Stimulated activated CD4-positive, alpha-beta T cell treated with anti-CD3 and anti-CD28 coated beads, Interleukin-2, amount 100 ng/mL, for 48 hours (primary cell): ENCODE results near the gene UVSSA.
"Not testable (repeated sequence)": the region's sequence is repeated elsewhere in the genome, so short reads cannot be mapped to it uniquely, and the experiment has no call there.

Experiments
- DNase-seq, 2 donors: peaks; one replicate each; pipeline ENCODE4 v3.0.0-alpha.2; 2020

Gene UVSSA

DNA sequence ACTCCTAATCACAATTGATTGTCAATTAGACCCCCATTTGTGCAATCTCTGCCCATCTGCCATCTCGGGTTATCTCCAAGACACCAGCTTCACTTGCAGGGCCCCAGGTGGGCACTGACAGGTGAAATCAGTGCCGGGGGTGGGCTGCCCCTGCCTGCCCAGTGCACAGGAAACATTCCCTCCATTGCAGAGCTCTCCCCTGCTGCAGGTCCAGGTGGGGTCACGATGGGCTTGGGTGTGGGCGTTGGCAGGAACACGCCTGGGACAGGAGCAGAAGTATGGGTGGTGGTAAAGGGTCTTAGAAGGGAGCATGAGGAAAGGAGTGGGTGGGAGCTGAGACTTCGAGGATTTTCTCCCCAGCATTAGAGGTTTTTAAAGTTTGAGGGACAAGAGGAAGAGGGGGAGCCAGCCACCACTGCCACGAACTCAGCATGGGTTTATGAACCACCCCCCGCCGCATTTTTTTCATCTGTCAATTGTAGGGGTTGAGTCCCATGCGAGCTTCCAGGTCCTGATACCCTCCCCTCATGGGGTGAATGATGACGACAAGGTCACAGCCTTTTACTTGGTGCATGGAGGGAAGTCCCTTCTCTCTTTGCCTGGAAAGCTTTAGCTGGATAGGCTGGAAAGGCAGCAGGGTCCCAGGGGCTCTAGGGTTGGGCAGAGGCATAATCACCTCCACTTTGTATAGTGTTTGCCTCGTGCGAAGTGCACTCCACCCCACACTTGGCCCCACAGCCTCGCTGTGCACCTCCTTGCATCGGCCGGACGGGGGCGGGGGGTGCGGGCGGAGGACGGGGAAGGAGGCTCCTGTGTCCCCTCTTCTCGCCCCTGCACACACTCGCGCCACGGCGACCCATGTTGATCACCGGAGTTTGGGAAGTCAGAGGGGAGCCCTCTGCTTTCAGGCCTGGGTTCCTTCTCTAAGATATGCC lies 62.8 kb downstream of the UVSSA start:
- DNase-seq: no peak

DNA sequence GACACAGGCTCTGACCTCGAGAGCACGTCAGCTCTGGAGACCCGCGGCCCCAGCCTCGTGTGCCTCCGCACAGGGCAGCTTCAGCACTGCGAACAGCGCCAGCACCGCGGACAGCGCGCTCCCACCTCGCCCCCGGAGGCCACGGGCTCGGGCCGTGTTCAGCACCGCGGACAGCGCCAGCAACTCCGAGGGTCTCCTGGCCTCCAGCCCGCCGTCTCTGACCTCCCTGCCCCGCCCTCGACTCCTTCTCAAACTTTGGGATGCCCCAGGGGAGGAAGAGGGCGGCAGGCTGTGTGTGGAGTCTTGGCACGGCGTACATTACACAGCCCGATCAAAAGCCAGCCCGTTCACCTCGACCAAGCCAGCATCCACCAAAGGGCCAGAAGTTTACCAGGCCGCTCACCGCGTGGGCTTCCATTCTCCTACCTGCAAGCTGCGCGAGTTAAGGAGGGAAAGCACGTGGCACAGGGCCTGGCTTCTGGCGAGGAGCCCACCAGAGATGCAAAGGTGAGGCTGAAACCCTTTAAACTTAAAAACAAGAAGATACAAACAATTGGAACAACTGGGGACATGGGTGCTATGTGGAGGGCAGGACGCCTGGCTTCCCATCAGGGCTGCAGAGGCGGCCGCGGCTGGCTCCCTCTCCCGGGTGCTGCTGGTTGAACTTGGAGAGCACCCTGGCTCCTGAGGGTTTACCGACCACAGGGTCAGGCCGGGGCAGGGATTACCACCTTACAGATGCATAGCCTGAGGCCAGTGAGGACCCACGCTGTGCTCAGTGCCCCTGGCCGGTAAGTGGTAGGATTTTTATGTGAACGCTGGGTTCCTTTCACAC lies 63.7 kb downstream of the UVSSA start:
- peak; percentile 34 to 49 for DNase-seq

DNA sequence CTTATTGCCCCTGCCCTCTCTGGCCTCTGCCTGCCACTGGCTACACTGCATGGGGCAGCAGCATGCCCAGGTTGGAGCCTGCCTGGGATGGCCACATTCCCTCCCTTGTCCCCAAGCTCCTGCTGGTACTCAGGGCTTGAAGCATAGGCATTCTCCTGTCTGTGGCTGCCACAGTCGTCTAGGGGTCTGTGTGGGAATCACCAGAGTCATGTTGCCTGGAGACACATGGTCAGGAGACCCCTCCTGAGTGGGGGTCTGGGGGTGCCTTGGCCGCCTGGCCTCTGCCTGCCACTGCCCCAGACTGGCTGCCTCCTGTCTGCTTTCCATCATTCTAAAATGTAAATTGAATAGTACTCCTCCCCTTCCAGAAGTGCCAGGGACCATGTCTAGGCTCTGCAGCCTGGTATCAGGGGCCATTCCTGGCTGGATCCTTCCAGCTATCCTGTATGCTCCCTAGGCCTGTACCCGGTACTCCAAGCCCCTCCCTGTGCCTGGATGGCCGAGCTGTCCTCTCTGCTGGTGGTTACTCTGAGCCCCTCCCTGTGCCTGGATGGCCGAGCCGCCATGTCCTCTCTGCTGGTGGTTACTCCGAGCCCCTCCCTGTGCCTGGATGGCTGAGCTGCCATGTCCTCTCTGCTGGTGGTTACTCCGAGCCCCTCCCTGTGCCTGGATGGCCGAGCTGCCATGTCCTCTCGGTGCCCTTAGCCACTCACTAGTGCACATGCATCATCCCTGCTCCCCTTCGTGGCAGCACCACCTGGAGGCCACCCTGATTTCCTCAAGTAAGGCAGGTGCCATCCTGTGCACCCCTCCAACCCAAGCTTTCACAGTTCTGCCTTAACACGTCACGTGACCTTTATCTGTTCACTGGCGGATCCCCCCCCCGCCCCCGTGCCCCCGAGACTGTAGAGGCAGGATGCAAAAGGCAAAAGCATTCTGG lies 64.7 kb downstream of the UVSSA start:
- no peak for DNase-seq

DNA sequence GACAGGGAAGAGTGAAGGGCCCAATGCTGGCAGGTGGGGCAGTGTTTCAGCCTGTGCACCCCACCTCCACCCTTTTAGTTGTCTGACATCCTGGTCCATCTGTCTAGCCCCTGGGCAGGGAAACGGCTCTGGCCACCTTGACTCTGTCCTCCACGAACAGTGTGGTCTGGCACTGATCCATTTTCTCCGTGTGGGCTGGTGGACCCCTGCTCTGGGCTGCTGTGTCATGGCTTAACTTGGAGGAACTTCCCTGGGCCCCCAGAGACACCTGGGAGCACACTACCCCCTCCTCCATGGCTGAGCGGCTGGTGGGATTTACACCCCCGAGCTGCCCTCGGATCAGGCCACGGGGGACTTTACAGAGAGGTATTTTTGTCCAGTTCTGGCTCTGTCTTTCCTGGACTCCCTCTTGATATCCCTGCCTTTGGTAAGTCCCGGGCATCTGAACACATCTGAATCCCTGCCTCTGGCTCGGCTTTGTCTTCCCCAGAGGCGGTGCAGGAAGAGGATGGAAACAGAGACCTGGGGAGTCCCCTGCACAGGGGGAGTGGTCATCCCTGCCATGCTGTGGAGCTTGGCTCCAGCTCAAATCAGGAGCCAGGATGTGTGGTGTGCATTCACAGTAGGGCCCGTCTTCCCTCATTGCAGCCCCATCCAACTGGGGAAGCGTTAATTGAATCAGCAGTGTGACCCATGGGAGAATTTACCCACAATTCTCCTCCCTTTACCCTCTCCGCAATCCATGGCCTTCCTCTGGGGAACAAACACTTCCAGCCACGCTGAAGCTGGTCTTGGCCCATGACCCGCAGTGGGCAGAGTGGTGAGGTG lies 65.6 kb downstream of the UVSSA start:
- DNase-seq: no peak

DNA sequence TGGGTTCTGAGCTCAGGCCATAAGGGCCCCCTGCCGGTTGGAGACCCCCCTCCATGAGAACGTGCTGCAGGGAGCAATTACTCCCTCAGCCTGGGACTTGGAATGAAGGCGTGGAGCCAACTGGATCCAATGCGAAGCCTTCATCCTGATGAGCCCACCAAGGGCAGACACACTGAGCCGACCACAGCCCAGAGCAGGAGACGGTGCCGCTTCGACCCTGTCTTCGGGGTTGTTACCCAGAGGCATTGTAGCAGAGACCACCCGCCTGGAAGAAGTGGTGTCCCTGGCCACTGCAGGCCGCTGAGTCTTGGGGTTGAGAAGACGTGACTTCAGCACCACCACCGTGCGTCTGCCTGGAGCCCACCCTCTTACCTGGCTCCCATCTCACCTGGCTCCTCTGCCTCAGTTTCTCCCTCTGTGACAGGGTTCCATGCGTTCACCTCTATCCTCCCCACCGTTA lies 66.2 kb downstream of the UVSSA start:
- DNase-seq: no peak

DNA sequence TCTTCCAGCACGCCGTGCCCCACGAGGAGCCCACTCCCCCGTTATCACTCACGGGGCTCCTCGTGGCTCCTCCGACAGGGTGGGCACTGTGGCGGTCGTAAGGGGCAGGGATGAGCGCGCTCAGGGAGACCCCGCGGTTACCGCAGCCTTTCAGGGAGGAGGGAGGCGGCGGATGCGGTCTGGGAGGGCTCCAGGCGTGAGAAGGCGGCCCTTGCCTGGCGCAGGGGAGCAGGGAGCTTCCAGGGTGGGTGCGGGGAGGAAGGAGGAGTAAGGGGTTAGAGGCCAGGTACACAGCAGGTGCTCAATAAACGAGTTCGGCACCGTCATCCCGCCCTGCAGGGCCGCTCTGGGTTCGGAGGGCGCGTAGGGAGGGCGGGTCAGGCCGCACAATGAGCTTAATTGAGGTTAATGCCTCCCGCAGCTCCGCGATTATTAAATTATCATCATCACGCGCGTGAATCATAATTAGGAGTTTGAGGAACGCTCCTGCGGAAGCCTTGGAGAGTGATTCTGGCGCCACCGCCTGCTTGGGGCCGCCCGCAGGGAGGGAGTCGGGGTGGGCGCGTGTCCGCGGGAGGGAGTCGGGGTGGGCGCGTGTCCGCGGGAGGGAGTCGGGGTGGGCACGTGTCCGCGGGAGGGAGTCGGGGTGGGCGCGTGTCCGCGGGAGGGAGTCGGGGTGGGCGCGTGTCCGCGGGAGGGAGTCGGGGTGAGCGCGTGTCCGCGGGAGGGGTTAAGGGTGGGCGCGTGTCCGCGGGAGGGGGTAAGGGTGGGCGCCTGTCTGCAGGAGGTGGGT lies 66.9 kb downstream of the UVSSA start:
- DNase-seq: no peak

DNA sequence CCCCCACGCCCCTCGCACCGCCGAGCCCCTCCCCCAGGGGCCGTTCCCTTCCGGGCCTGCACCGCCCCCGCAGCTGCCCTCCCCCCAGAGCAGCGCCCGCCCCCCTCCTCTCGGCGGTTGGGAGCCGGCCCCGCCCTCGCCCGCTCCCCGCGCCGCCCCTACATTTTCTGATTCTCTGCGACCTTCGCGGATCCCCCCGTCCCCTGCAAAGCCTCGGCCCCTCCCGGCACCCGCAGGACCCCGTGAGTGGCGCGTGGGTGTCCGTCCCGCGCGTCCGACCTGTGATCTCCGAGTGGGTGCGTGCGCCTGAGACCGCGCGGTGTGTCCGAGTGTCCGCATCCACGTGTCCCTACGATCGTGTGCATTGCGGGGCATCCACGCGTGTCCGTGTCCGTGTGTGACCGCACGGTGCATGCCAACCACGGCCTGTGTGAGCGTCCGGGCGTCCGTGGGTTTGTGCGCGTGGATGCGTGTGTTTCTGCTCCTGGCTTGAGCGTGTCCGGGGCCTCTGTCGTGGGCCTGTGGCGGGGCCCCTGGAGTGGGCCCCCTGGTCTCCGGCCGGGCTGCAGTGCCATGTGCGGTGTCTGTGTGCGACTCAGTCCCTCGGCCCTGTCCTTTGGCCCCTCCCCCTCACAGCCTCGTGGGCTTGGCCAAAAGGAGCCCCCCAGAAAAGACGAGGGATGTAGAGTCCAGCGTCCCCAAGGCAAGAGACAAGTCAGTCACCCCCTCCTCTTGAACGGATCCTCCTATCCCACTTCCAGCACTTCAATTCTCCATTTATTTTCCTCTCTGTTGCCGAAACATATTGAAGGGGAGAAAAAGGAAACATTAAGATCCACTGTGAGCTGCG lies 68.0 kb downstream of the UVSSA start:
- no peak for DNase-seq

DNA sequence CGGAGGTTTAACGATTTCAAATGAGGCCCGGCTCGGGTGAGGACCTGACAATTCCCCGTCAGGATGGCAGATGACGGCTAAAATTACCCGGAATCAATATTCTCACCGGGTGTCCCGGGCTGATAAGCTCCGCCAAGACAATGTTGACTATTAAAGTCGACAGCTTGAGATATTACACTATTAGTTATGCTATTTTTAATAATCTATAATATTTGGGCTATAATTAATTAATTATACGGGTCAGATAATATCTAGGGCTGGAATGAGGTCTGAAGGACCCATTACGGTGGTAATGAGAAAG lies 68.6 kb downstream of the UVSSA start:
- DNase-seq: no peak

DNA sequence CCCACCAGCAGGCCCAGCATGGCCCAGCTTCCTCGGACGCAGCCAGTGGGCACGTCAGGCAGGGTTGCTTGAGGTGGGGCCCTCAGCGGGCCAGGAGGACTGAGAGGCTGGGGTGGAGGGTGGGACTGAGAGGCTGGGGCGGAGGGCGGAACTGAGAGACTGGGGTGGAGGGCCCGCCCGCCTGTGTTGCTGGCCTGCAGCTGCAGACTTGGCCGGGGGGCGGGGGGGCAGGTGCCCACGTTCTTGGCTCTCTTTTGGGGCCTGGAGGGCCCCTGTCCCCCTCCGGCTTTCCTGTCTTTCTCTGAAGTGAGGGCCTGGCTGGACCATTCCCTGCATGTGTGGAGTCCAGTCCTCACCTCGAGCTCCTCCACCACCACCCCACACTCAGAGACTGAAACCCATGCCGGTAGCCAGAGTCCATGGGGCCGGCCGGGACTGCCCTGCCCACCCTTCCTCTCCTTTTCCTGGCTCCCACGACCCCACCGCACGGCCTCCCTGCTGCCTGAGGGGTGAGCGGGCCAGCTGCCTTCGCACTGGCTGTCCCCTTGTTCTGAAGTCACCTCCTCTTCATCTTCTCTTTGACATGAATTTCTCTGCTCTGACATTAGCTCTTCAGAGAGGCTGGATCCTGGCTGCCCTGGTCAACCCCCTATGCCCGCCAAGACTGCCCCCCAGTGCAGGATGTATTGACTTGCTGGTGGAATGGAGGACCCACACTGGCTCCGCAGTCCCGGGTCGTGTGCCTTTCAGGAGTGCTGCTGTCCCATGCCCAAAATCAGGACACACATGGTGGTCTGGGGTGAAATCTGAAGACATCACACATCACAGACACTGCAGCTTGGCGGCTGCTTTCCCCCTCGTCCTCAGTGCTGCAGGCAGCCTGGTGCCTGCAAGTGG lies 69.3 kb downstream of the UVSSA start:
- DNase-seq: no peak

DNA sequence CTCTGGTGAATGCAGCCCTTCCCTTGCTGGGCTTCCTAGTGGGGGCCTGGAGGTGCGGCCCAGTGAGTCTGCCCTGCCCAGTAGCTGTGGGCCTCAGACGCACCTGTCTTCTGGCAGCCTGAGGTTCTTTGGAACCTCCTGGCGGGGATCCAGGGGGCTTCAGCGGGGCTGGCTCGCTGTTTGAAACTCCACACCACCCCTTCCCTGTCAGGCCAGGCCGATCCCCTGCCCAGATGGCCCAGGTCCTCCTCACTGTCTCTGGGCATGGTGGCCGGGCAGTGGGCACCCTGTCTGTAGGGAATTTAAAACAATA lies 69.9 kb downstream of the UVSSA start:
- DNase-seq: no peak

DNA sequence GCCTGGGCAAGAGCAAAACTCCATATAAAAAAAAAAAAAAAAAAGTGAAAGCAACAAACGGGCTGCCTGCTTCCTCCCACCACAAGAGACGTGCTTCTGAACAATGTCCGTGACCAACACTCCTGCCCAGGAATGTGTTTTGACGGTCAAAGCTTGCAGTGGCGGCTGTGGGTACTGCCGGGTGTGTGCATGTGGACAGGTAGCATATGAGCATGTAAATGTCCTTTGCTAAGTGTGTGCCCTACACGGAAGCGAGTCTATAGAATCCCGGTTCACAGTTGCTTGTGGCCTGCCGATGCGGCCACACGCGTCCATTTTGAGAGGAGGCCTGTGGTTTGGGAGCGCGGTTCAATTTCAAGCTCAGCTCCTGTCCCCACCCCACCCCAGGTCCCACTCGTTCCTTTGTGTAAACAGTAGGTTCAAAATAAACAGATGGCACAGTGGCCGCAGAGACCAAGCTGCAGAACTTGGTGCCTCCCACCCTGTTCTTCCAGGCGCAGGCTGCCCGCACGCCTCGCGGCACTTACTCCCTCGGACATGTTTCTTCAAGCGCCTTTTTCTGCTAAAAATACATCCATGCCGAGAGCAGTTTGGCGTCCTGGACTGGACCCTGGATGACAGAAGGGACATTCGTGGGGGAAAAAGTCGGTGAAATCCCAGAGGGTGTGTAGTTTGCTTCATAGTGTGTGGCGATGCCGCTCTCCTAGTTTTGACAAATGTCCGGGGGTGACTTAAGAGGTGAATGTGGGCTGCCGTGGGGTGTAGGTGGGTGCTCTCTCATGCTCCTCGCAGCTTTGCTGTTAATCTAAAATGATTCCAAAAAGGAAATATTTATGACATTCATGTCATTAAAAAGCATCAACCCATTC lies 70.7 kb downstream of the UVSSA start:
- no peak for DNase-seq

DNA sequence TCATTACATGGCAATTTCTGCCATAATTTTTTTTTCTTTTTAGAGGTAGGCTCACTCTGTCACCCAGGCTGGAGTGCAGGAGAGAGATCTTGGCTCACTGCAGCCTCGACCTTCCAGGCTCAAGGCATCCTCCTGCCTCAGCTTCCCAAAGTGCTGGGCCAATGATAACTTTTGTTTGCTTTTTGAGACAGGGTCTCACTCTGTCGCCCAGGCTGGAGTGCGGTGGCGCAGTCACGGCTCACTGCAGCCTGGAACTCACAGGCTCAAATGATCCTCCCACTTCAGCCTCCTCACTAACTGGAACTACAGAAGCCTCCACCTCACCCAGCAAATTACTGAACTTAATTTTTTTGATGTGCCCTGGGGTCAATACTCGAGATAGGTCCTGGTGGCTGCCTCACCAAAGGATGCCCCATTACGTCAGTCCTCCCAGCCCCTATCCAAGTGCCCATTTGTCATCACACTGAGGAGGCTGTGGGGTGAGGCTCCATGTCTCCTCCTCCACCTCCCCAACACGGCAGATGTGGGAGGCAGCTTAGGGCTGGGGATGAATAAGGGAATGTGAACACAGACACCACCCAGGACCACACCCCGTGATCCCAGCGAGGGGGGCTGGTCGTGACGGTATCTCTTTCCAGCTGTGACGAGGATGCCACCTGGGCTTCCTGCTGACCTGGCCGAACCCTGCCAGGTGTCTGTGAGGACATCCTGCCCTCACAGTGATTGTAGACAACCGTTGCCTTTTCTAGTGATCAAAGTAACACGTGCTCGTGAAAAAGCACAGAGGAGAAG lies 71.7 kb downstream of the UVSSA start:
- no peak for DNase-seq

DNA sequence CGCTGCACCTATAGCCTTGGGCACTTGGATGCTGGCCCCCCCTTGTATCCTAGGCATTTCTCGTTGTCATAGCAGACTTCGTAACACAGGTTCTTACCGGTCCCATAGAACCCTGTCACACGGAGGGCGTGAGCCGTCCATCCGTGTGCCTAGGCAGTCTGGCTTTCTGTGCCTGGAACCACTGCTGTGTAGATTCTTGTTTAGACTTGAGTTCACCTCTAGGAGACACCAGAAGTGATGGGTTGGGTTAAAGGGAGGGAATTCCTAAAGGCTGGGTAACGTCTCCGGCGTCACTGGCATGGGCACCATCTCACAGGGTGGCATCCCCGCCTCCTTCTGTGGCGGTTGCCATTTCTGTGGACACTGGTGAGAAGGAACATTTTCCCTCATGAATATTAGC lies 72.7 kb downstream of the UVSSA start:
- DNase-seq: no peak

DNA sequence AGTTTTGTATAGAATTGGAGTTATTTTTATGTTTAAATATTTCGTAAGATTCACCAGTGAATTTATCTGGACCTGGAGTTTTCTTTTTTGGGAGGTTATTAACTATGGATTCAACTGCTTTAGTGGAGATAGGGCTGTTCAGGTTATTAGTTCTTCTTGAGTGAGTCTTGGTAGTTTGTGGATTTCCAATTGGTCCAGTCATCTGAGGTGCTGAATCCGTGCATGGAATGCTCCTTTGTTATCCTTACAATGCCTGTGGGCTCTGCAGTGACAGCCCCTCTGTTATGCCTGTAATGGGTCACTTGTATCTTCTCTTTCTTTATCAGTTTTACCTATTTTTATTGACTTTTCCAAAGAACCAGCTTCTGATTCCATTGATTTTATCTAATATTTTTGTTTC lies 74.6 kb downstream of the UVSSA start:
- no peak for DNase-seq

DNA sequence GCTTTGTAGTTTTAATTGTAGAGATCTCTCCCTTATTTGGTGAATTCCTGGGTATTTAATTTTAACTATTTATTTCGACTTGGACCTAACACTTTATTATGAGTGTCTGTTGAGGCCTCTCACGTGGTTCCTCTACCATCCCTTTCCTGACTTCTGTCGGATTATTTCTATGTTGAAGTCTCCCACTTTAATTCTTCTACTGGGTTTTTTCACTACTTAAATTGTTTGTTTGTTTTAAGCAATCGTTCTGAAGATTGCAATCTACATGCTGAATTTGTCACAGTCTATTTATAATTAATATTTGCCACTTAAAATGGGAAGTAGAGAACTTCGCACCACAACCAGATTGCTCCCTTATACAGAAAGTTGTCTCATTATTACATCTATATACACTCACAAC lies 80.0 kb downstream of the UVSSA start:
- DNase-seq: no peak

DNA sequence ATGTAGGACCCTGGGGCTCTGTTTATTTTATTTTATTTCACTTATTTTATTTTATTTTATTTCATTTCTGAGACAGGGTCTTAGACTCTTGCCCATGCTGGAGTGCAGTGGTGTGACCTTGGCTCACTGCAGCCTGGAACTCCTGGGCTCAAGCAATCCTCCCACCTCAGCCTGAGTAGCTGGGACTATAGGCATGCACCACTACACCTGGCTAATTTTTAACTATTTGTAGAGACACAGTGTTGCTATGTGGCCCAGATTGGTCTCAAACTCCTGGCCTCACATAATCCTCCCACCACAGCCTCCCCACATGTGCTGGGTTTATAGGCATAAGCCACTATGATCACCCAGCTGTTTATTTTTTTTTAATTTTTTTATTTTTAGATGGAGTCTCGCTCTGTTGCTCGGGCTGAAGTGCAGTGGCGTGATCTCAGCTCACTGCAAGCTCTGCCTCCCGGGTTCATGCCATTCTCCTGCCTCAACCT lies 96.7 kb downstream of the UVSSA start:
- not testable (repeated sequence) for DNase-seq
